ENCODE data around the gene NIBAN1. TPM values are rescaled to one million over a fixed set of nuclear protein-coding genes. Genes with fewer than 3 reads are reported as not detected.

The NIBAN1 gene
- polyA plus RNA-seq, 3 donors = 10.2 to 24.6 (median 12.4) TPM

DNA sequence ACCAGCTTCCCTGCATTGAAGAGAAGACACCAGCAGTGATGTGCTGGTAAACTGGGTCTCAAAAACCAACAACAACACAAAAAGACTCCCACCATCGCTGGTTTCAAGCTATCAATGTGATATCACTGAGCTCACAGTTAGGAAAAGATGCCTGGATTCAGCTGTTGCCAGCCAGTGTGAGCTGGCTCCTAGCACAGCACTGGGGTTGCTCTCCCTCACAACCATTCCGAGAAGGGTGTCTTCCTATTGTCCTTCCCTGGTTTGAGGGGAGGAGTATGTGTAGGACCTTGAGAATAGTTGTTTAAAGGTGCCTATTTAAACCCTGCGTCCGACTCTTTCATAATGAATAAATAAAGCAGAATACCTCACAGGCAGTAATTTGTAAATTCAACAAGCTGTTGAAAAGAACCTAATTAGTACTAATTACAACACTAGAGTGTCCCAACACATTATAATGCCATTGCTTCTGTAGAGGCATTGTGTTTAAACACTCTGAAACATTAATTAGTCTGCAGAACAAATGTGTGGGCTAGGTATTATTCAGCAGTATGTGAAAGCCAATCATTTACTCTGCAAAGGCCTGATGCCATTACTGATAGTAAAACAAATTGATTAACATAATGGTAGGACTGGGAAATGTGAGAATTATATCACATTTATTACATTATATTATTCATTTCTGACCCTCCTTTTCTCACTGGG, 17.2 kb downstream of the NIBAN1 start:
- Mint-ChIP-seq H3K9me3 (peaks cover 0 to 4% (median 0%) of the 10 kb centered on the region in 7 donors), H3K36me3 (peaks cover 3 to 24% of the 10 kb centered on the region in 2 donors), H3K27me3 (ENCODE audit: low read depth in 3 of 3) (peaks cover 0 to 2% (median 0%) of the 10 kb centered on the region in 3 donors), H3K4me3 (no peak overlapping the region), H3K4me1 (peaks cover 14% of the 10 kb centered on the region), H3K27ac (no peak overlapping the region)
- peaks cover 93% of the 10 kb centered on the region for H3K79me2 ChIP-seq (ENCODE audit: insufficient read depth, low read length)
- no peaks in the 10 kb centered on the region for H3K27me3 ChIP-seq (ENCODE audit: control insufficient read depth in 2 of 2, insufficient read depth in 2 of 2, low read length in 2 of 2)
- no peak overlapping the region for H3K4me2 ChIP-seq (replicated peaks; ENCODE audit: extremely low read depth, low read length, poor library complexity, severe bottlenecking)
- no peak overlapping the region for H3K27ac ChIP-seq (ENCODE audit: low read depth in 1 of 2, low read length in 2 of 2)
- H3K4me1 ChIP-seq (ENCODE audit: control insufficient read depth in 1 of 2, insufficient read depth in 2 of 2, low read length in 2 of 2) = peaks cover 0 to 7% of the 10 kb centered on the region in 2 donors
- no CpG with 5 or more reads among the region's 4 CpGs for whole genome bisulfite sequencing (ENCODE audit: insufficient coverage)
- no peak overlapping the region for H3K4me3 ChIP-seq (replicated peaks in 1 of 3; ENCODE audit: low read depth in 2 of 3, low read length in 3 of 3)
- peaks cover 0 to 18% of the 10 kb centered on the region in 2 donors for H3K36me3 ChIP-seq (replicated peaks in 1 of 2; ENCODE audit: control insufficient read depth in 1 of 2, insufficient read depth in 2 of 2, low read length in 2 of 2)
- DNase-seq = no peak
- H3K9ac ChIP-seq (ENCODE audit: insufficient read depth, low read length, poor library complexity, severe bottlenecking) = no peak overlapping the region
- no peak overlapping the region for H2AFZ ChIP-seq (ENCODE audit: insufficient read depth, low read depth, low read length, poor library complexity, severe bottlenecking)
- H4K20me1 ChIP-seq (ENCODE audit: insufficient read depth, low read length) = peaks cover 52% of the 10 kb centered on the region
- intact Hi-C loops (cut with micrococcal nuclease) = no loop called here
- no peaks in the 10 kb centered on the region for H3K9me3 ChIP-seq (replicated peaks in 1 of 2; ENCODE audit: control insufficient read depth in 1 of 2, insufficient read depth in 1 of 2, low read length in 2 of 2)
- TF ChIP-seq CTCF (IDR thresholded peaks at IDR 0.05) = no peak

- Histone ChIP-seq H3K27ac (ENCODE audit: low read depth in 1 of 2, low read length in 2 of 2) (no peak overlapping the region), H2AFZ (ENCODE audit: insufficient read depth, low read depth, low read length, poor library complexity, severe bottlenecking) (no peak overlapping the region), H3K9ac (ENCODE audit: insufficient read depth, low read length, poor library complexity, severe bottlenecking) (no peak overlapping the region)
These were observed 19.9 kb downstream of the NIBAN1 start for GRCh38 chr1:184954232-184954995.

More at GRCh38 chr1:184954232-184954995, 19.9 kb downstream of the NIBAN1 start:
- TF ChIP-seq CTCF (IDR thresholded peaks at IDR 0.05) = no peak
- H3K9me3 ChIP-seq (replicated peaks in 1 of 2; ENCODE audit: control insufficient read depth in 1 of 2, insufficient read depth in 1 of 2, low read length in 2 of 2) = no peaks in the 10 kb centered on the region
- no peak for DNase-seq
- H3K4me3 ChIP-seq (replicated peaks in 1 of 3; ENCODE audit: low read depth in 2 of 3, low read length in 3 of 3) = no peak overlapping the region
- H4K20me1 ChIP-seq (ENCODE audit: insufficient read depth, low read length) = peaks cover 72% of the 10 kb centered on the region
- 90% methylated on average over 2 of the region's 4 CpGs for WGBS (ENCODE audit: insufficient coverage)
- no peaks in the 10 kb centered on the region for H3K9me3 Mint-ChIP-seq
- H3K27ac Mint-ChIP-seq = peak overlapping the region in 2 of 7 donors; percentile 28 to 67
- no peak overlapping the region for H3K4me3 Mint-ChIP-seq
- H3K27me3 Mint-ChIP-seq (ENCODE audit: low read depth in 3 of 3) = peaks cover 0 to 2% (median 0%) of the 10 kb centered on the region in 3 donors
- H3K36me3 Mint-ChIP-seq = peaks cover 3 to 29% of the 10 kb centered on the region in 2 donors
- peaks cover 0 to 7% of the 10 kb centered on the region in 2 donors for H3K4me1 ChIP-seq (ENCODE audit: control insufficient read depth in 1 of 2, insufficient read depth in 2 of 2, low read length in 2 of 2)
- peaks cover 99% of the 10 kb centered on the region for H3K79me2 ChIP-seq (ENCODE audit: insufficient read depth, low read length)
- no peak overlapping the region for H3K4me2 ChIP-seq (replicated peaks; ENCODE audit: extremely low read depth, low read length, poor library complexity, severe bottlenecking)
- peaks cover 14% of the 10 kb centered on the region for H3K4me1 Mint-ChIP-seq
- intact Hi-C loops (cut with micrococcal nuclease) = no loop called here
- H3K36me3 ChIP-seq (replicated peaks in 1 of 2; ENCODE audit: control insufficient read depth in 1 of 2, insufficient read depth in 2 of 2, low read length in 2 of 2) = peaks cover 0 to 9% of the 10 kb centered on the region in 2 donors
- no peaks in the 10 kb centered on the region for H3K27me3 ChIP-seq (ENCODE audit: control insufficient read depth in 2 of 2, insufficient read depth in 2 of 2, low read length in 2 of 2)

Measured in CD14-positive monocyte (primary cell).